ENCODE data around the gene LMNTD2.

Gene LMNTD2

GRCh38 chr11:553083-553987 is 7.2 kb downstream of the LMNTD2 start:
- no peak for DNase-seq

GRCh38 chr11:551596-551995 is 8.9 kb downstream of the LMNTD2 start:
- DNase-seq, result no peak

- no peak for DNase-seq
These were observed 9.4 kb downstream of the LMNTD2 start for GRCh38 chr11:551131-551530.

GRCh38 chr11:550746-551085 is 9.8 kb downstream of the LMNTD2 start:
- DNase-seq, result no peak

GRCh38 chr11:550021-550745 is 10.4 kb downstream of the LMNTD2 start:
- no peak for DNase-seq

- no peak for DNase-seq
These were observed 11.6 kb downstream of the LMNTD2 start for GRCh38 chr11:548700-549603.

- DNase-seq, result no peak
These were observed 15.4 kb downstream of the LMNTD2 start for GRCh38 chr11:545171-545570.

GRCh38 chr11:544817-545166 is 15.7 kb downstream of the LMNTD2 start:
- DNase-seq, result no peak

- no peak for DNase-seq
These were observed 19.1 kb downstream of the LMNTD2 start for GRCh38 chr11:541433-541885.

- DNase-seq, result no peak
These were observed 19.7 kb downstream of the LMNTD2 start for GRCh38 chr11:540583-541432.

- DNase-seq, result no peak
These were observed 20.5 kb downstream of the LMNTD2 start for GRCh38 chr11:539971-540481.

GRCh38 chr11:538431-539051 is 22.0 kb downstream of the LMNTD2 start:
- no peak for DNase-seq

GRCh38 chr11:537622-538430 is 22.7 kb downstream of the LMNTD2 start:
- DNase-seq, result no peak

GRCh38 chr11:536841-537621 is 23.5 kb downstream of the LMNTD2 start, which contains the start of gene LRRC56:
LRRC56 (plus strand) TSS chr11:537527; CDS start chr11:540685, 3,158 bp downstream.
- DNase-seq, result peak; percentile 92

- DNase-seq, result peak; percentile 97
These were observed 24.8 kb downstream of the LMNTD2 start, which contains the start of gene HRAS for GRCh38 chr11:535519-536454. HRAS (minus strand) TSS chr11:535576.

- no peak for DNase-seq
These were observed 25.4 kb downstream of the LMNTD2 start for GRCh38 chr11:535210-535518.

GRCh38 chr11:534396-535209 is 25.9 kb downstream of the LMNTD2 start:
- peak; percentile 39 for DNase-seq
